Measurements from ENCODE around the gene PLAAT2. TPM values are rescaled to one million over a fixed set of nuclear protein-coding genes. Genes with fewer than 3 reads are reported as not detected.
A peak's percentile ranks its signal among the peaks of the same experiment; 100 is the strongest.
"Not testable (repeated sequence)": the region's sequence is repeated elsewhere in the genome, so short reads cannot be mapped to it uniquely, and the experiment has no call there.

The PLAAT2 gene
- total RNA-seq, 1 donor from 2014 or later, result not detected

GRCh38 chr11:63578882-63579281 lies 15.7 kb upstream of the PLAAT2 start:
- not testable (repeated sequence) for DNase-seq (ENCODE audit: low spot score)

- peak; percentile 32 for DNase-seq (ENCODE audit: low spot score)
These were observed 11.8 kb upstream of the PLAAT2 start for GRCh38 chr11:63574856-63575602.

GRCh38 chr11:63573881-63574855 lies 11.0 kb upstream of the PLAAT2 start:
- DNase-seq (ENCODE audit: low spot score), result peak; percentile 85

- DNase-seq (ENCODE audit: low spot score), result no peak
These were observed 9.0 kb upstream of the PLAAT2 start for GRCh38 chr11:63572026-63572688.

GRCh38 chr11:63569570-63569969 lies 6.4 kb upstream of the PLAAT2 start:
- no peak for DNase-seq (ENCODE audit: low spot score)

GRCh38 chr11:63567044-63567840 lies 4.1 kb upstream of the PLAAT2 start:
- peak; percentile 89 for DNase-seq (ENCODE audit: low spot score)

GRCh38 chr11:63564784-63565350 lies 1.7 kb upstream of the PLAAT2 start:
- DNase-seq (ENCODE audit: low spot score), result peak; percentile 5

GRCh38 chr11:63564056-63564774 lies 1.0 kb upstream of the PLAAT2 start:
- DNase-seq (ENCODE audit: low spot score), result no peak

GRCh38 chr11:63560506-63561180 lies 2.5 kb downstream of the PLAAT2 start:
- no peak for DNase-seq (ENCODE audit: low spot score)

- DNase-seq (ENCODE audit: low spot score), result no peak
These were observed 4.6 kb downstream of the PLAAT2 start for GRCh38 chr11:63558459-63559157.

- no peak for DNase-seq (ENCODE audit: low spot score)
These were observed 5.6 kb downstream of the PLAAT2 start for GRCh38 chr11:63557570-63557969.

- no peak for DNase-seq (ENCODE audit: low spot score)
These were observed 6.7 kb downstream of the PLAAT2 start for GRCh38 chr11:63556404-63557013.

- no peak for DNase-seq (ENCODE audit: low spot score)
These were observed 8.3 kb downstream of the PLAAT2 start for GRCh38 chr11:63554877-63555223.

GRCh38 chr11:63553759-63554158 lies 9.4 kb downstream of the PLAAT2 start:
- no peak for DNase-seq (ENCODE audit: low spot score)

- DNase-seq (ENCODE audit: low spot score), result no peak
These were observed 10.3 kb downstream of the PLAAT2 start for GRCh38 chr11:63552921-63553320.

- no peak for DNase-seq (ENCODE audit: low spot score)
These were observed 11.3 kb downstream of the PLAAT2 start for GRCh38 chr11:63551889-63552266.

GRCh38 chr11:63551091-63551888 lies 11.9 kb downstream of the PLAAT2 start:
- DNase-seq (ENCODE audit: low spot score), result no peak

Data from umbilical cord (tissue), 2 donors.